HCT116 (cell line): ENCODE results near the gene SLC25A6. TPM values are rescaled to one million over a fixed set of nuclear protein-coding genes. Genes with fewer than 3 reads are reported as not detected.

Experiments
- ATAC-seq: fragments of 200-7000 bp; cut with Tn5 transposase; 2 replicates; pipeline ENCODE4 v1.9.1; 2020; ENCODE audit warnings: mild to moderate bottlenecking, moderate library complexity
- BruUV-seq: library from RNA; stranded (reverse); fragments of 400-500 nt; replicated peaks from 2 replicates; lab custom pipeline; 2021; lab: Mats Ljungman, UMichigan
- CTCF ChIA-PET: fragments of 300-600 bp; sonication (Branson Sonifier 250); formaldehyde crosslinking; loops from one replicate; lab custom pipeline; 2021; ENCODE audit warnings: antibody characterized with exemption; lab: Charles Lee
- POLR2A ChIA-PET: fragments of 300-600, 350-600 bp; sonication (Branson Sonifier 250); formaldehyde crosslinking; loops from one replicate; lab custom pipeline; 2021; ENCODE audit warnings: antibody characterized with exemption; lab: Charles Lee
- RAD21 ChIA-PET, 2 experiments: fragments of 300-600 bp; sonication (Branson Sonifier 250); formaldehyde crosslinking; loops; one replicate each; lab custom pipeline; 2023; ENCODE audit warnings: low total read pairs in 2 of 2; ENCODE audit not compliant: uncharacterized antibody in 2 of 2, unreplicated experiment in 2 of 2, low non-redundant PET in 1 of 2; lab: Charles Lee
- DNase-seq: peaks from one replicate; pipeline ENCODE4 v3.0.0-alpha.2; 2010; ENCODE audit warnings: low read depth, low spot score
- H2AFZ ChIP-seq: fragments of 200-600 bp; shearing (Covaris generic), sonication (generic); 2 replicates; pipeline ENCODE4 v1.6.1; 2017; ENCODE audit warnings: low read depth, mixed run types, mixed read lengths, antibody characterized with exemption, low read length; ENCODE audit not compliant: poor library complexity, severe bottlenecking
- H3K27ac ChIP-seq: 2 replicates; pipeline ENCODE4 v1.5.1; 2012; ENCODE audit warnings: low read depth, low read length
- H3K27me3 ChIP-seq: fragments of 200-600 bp; sonication (generic); 2 replicates; pipeline ENCODE4 v1.6.1; 2016; ENCODE audit warnings: mixed run types, low read length, mixed read lengths; ENCODE audit not compliant: insufficient read depth
- H3K36me3 ChIP-seq, 2 experiments: fragments of 200-500 bp in 1 of 2; fragments of 200-600 bp in 1 of 2; sonication (Bioruptor generic) in 1 of 2; sonication (generic) in 1 of 2; 2 replicates each; pipeline versions ENCODE4 v1.5.1 to v1.6.1; 2014 to 2016; ENCODE audit warnings: low read length in 2 of 2, inconsistent platforms in 1 of 2, mixed read lengths in 1 of 2, mixed run types in 1 of 2; ENCODE audit not compliant: insufficient read depth in 2 of 2, control insufficient read depth in 1 of 2
- H3K4me1 ChIP-seq, 2 experiments: fragments of 200-600 bp in 1 of 2; sonication (generic) in 1 of 2; 2 replicates each; pipeline versions ENCODE4 v1.5.1 to v1.6.1; 2012 to 2017; ENCODE audit warnings: low read length in 2 of 2, inconsistent platforms in 1 of 2, mild to moderate bottlenecking in 1 of 2, mixed read lengths in 1 of 2, mixed run types in 1 of 2, moderate library complexity in 1 of 2; ENCODE audit not compliant: insufficient read depth in 2 of 2, control insufficient read depth in 1 of 2
- H3K4me2 ChIP-seq: fragments of 200-600 bp; sonication (generic); 2 replicates; pipeline ENCODE4 v1.6.1; 2017; ENCODE audit warnings: mixed run types, low read length, mixed read lengths
- H3K4me3 ChIP-seq, 2 experiments: fragments of 200-600 bp in 1 of 2; sonication (generic) in 1 of 2; replicated peaks in 1 of 2; 2 replicates each; pipeline ENCODE4 v1.5.1; 2011 to 2016; ENCODE audit warnings: low read length in 2 of 2, control low read depth in 1 of 2, low read depth in 1 of 2, mild to moderate bottlenecking in 1 of 2, mixed read lengths in 1 of 2, mixed run types in 1 of 2
- H3K79me2 ChIP-seq: fragments of 200-600 bp; sonication (generic); 2 replicates; pipeline ENCODE4 v1.6.1; 2017; ENCODE audit warnings: mild to moderate bottlenecking, mixed run types, low read length, moderate library complexity, mixed read lengths; ENCODE audit not compliant: insufficient read depth
- H3K9ac ChIP-seq: fragments of 200-600 bp; sonication (generic); 2 replicates; pipeline ENCODE4 v1.6.1; 2016; ENCODE audit warnings: low read length, mixed read lengths
- H3K9me2 ChIP-seq: fragments of 200-600 bp; sonication (generic), shearing (Covaris generic); 2 replicates; pipeline ENCODE4 v1.6.1; 2017; ENCODE audit warnings: mixed run types, mild to moderate bottlenecking, moderate library complexity; ENCODE audit not compliant: insufficient read depth
- H3K9me3 ChIP-seq, 2 experiments: fragments of 200-500 bp in 1 of 2; fragments of 200-600 bp in 1 of 2; sonication (Bioruptor generic) in 1 of 2; sonication (generic) in 1 of 2; 2 replicates each; pipeline ENCODE4 v1.6.1; 2014 to 2017; ENCODE audit warnings: low read length in 2 of 2, mixed read lengths in 2 of 2, inconsistent platforms in 1 of 2, low read depth in 1 of 2, mild to moderate bottlenecking in 1 of 2, mixed run types in 1 of 2, moderate library complexity in 1 of 2; ENCODE audit not compliant: control insufficient read depth in 1 of 2, insufficient read depth in 1 of 2
- H4K20me1 ChIP-seq: fragments of 200-600 bp; sonication (generic), shearing (Covaris generic); 2 replicates; pipeline ENCODE4 v1.6.1; 2017; ENCODE audit warnings: mixed run types, mild to moderate bottlenecking, moderate library complexity; ENCODE audit not compliant: insufficient read depth
- ATF3 ChIP-seq: IDR thresholded peaks from 2 replicates; pipeline ENCODE4 v1.6.1; 2012
- CTCF ChIP-seq, 3 experiments: fragments of 200-600 bp in 1 of 3; sonication (generic) in 1 of 3; IDR thresholded peaks in 2 of 3; conservative IDR thresholded peaks in 1 of 3; 2 replicates each; pipeline ENCODE4 v1.5.1; 2012 to 2017; ENCODE audit warnings: low read depth in 2 of 3, low read length in 2 of 3, antibody characterized with exemption in 1 of 3, borderline replicate concordance in 1 of 3, control low read depth in 1 of 3, mild to moderate bottlenecking in 1 of 3, mixed read lengths in 1 of 3, mixed run types in 1 of 3, moderate library complexity in 1 of 3; ENCODE audit not compliant: insufficient read depth in 1 of 3
- FOSL1 ChIP-seq: IDR thresholded peaks from 2 replicates; pipeline ENCODE4 v1.6.1; 2012; ENCODE audit warnings: low read depth
- JUND ChIP-seq: IDR thresholded peaks from 2 replicates; pipeline ENCODE4 v1.6.1; 2012
- POLR2AphosphoS5 ChIP-seq: IDR thresholded peaks from 2 replicates; pipeline ENCODE4 v1.6.1; 2011; ENCODE audit warnings: mild to moderate bottlenecking, low read depth, low read length, moderate library complexity
- SIN3A ChIP-seq: IDR thresholded peaks from 2 replicates; pipeline ENCODE4 v1.6.1; 2012; ENCODE audit warnings: low read depth
- SP1 ChIP-seq: IDR thresholded peaks from 2 replicates; pipeline ENCODE4 v1.6.1; 2012; ENCODE audit warnings: low read depth
- ZBTB33 ChIP-seq: IDR thresholded peaks from 2 replicates; pipeline ENCODE4 v1.6.1; 2011; ENCODE audit warnings: mild to moderate bottlenecking, low read length, moderate library complexity; ENCODE audit not compliant: insufficient replicate concordance; ENCODE audit errors: extremely low read depth
- ZNF274 ChIP-seq: fragments of 200-500 bp; sonication (Bioruptor generic); IDR thresholded peaks from 2 replicates; pipeline ENCODE4 v1.6.1; 2014; ENCODE audit warnings: mild to moderate bottlenecking, low read depth, low read length, inconsistent platforms
- intact Hi-C: fragments of 100-400 bp; cut with micrococcal nuclease; formaldehyde crosslinking; loops from 2 replicates; pipeline ENCODE4 v1.10.0; 2022
- total RNA-seq: library from RNA; stranded (reverse); gene quantifications from one replicate; pipeline ENCODE4 v1.2.1, GENCODE V29; 2021; ENCODE audit not compliant: unreplicated experiment
- TF ChIP-seq, protein P1 (sequence below): IDR thresholded peaks from 2 replicates; pipeline ENCODE4 v1.6.1; 2012

Gene SLC25A6
- total RNA-seq, 1 experiment from 2014 or later, result 398 TPM

DNA sequence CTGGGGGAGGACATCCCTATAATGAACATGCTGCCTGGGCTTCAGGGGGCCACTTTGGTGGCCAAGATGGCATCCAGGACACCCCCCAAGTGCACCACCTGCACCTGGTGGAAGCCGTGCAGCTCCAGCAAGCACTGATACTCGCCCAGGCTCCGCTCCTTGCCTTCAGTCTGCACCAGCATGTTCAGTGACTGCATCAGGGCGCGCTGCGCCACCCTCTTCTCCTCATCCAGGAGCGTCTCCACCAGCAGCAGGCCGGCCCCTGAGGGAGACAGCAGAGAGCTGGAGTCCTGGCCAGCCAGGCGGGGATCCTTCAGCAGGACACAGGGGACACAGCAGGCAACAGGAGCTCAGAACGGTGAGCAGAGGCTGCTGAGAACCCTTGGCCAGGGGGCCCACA, 11.3 kb upstream of the SLC25A6 start:
- peaks cover 6 to 29% of the 10 kb centered on the region in 2 experiments; a peak in 2 of 4 replicates for H3K36me3 ChIP-seq
- POLR2A ChIA-PET, result no interaction called here
- no peak for ATAC-seq

More for the DNA sequence above, 11.3 kb upstream of the SLC25A6 start:
- ChIA-PET RAD21 (no interaction called here), CTCF (no interaction called here)
- Histone ChIP-seq H3K9me2 (no peaks in the 10 kb centered on the region), H3K9ac (no peak overlapping the region), H3K4me2 (no peak overlapping the region), H4K20me1 (no peaks in the 10 kb centered on the region), H3K4me3 (no peak overlapping the region), H3K4me1 (peaks cover 0 to 6% of the 10 kb centered on the region in 2 experiments; a peak in 1 of 4 replicates), H3K27ac (no peak overlapping the region), H3K27me3 (no peaks in the 10 kb centered on the region), H2AFZ (no peak overlapping the region), H3K79me2 (no peaks in the 10 kb centered on the region), H3K9me3 (no peaks in the 10 kb centered on the region)
- no peak for DNase-seq
- no peak for TF ChIP-seq ZBTB33
- TF ChIP-seq, protein P1, sequence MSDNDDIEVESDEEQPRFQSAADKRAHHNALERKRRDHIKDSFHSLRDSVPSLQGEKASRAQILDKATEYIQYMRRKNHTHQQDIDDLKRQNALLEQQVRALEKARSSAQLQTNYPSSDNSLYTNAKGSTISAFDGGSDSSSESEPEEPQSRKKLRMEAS, result no peak
- no peak for TF ChIP-seq ZNF274
- no peak for TF ChIP-seq POLR2AphosphoS5
- no peak for TF ChIP-seq ATF3
- TF ChIP-seq JUND, result no peak
- TF ChIP-seq SP1, result no peak
- TF ChIP-seq FOSL1, result no peak
- no peak for TF ChIP-seq CTCF (IDR thresholded peaks at IDR 0.05 in 2 of 3, conservative IDR thresholded peaks at IDR 0.05 in 1 of 3; ENCODE audit: borderline replicate concordance in 1 of 3, insufficient read depth in 1 of 3, low read depth in 2 of 3, low read length in 2 of 3)
- TF ChIP-seq SIN3A, result no peak
- BruUV-seq, result no TSS peak
- intact Hi-C loops, result no loop called here
